ENCODE measurements around the gene SLC25A2. TPM values are rescaled to one million over a fixed set of nuclear protein-coding genes. Genes with fewer than 3 reads are reported as not detected.
"Not testable (repeated sequence)": the region's sequence is repeated elsewhere in the genome, so short reads cannot be mapped to it uniquely, and the experiment has no call there.

Gene SLC25A2
- total and polyA plus RNA-seq, 2 experiments from 2014 or later = not detected

DNA sequence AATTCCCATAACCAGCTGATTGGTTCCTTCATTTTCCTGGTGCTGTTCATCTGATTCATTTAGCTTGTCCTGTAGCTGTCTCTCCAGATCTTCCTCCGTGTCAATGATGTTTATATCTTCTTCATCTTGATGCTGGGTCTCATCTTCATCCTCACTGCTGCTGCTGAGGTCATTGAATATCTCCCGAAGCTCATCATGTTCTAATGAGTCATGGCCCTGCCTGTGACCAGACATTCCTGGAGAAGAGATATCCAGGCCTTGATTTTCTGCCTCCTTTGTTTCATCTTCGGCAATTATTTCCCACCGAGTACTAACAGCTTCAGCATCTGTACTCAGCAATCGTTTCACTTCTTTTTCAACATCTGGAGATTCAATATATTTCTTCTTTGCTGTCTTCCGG lies 15.4 kb upstream of the SLC25A2 start:
- Histone ChIP-seq H3K79me2 (ENCODE audit: insufficient read depth) (peaks cover 59% of the 10 kb centered on the region), H3K9ac (no peak overlapping the region), H3K9me3 (ENCODE audit: low read depth) (peaks cover 7% of the 10 kb centered on the region), H3F3A (ENCODE audit: insufficient read depth) (peaks cover 31% of the 10 kb centered on the region), H3K4me2 (ENCODE audit: unreplicated experiment) (peak overlapping the region; percentile 95), H3K36me3 (ENCODE audit: low read depth) (peaks cover 54% of the 10 kb centered on the region), H3K27ac (no peak overlapping the region), H3K9me2 (ENCODE audit: insufficient read depth) (no peaks in the 10 kb centered on the region), H3K4me3 (peak overlapping the region; percentile 78), H3K4me1 (ENCODE audit: insufficient read depth) (no peaks in the 10 kb centered on the region), H3K27me3 (replicated peaks; ENCODE audit: insufficient read depth) (no peaks in the 10 kb centered on the region), H4K20me1 (ENCODE audit: insufficient read depth) (peaks cover 8% of the 10 kb centered on the region; the same call in 1 of the 2 replicates), H2AFZ (no peak overlapping the region)
- WGBS, 2 experiments (ENCODE audit: low coverage in 1 of 2, low lambda C conversion rate in 2 of 2, missing lambda C conversion rate in 2 of 2) = 94 to 97% methylated on average over 6 of the region's 6 CpGs
- DNase-seq = peak; percentile 18
- in situ Hi-C loops (cut with MboI) = no loop called here
- TF ChIP-seq EZH2phosphoT487 (IDR thresholded peaks at IDR 0.05; ENCODE audit: insufficient read depth, low read depth) (no peak), EZH2 (IDR thresholded peaks at IDR 0.05; ENCODE audit: insufficient read depth, poor library complexity, severe bottlenecking) (no peak)

DNA sequence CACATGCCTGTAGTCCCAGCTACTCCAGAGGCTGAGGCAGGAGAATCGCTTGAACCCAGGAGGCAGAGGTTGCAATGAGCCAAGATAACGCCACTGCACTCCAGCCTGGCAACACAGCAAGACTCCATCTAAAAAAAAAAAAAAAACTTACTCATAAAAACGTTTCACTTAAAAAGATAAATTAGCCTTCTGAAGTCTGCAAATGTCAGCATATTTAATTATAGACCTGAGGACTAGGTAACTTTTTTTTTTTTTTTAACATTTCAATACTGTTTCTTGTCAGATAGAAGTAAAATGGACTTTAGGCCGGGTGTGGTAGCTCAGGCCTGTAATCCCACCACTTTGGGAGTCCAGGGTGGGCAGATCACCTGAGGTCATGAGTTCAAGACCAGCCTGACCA lies 13.1 kb upstream of the SLC25A2 start:
- H2AFZ ChIP-seq; DNase-seq; H3K27ac ChIP-seq; H3K4me2 ChIP-seq (ENCODE audit: unreplicated experiment); H3K9me2 ChIP-seq (ENCODE audit: insufficient read depth); H3K27me3 ChIP-seq (replicated peaks; ENCODE audit: insufficient read depth); H3K4me1 ChIP-seq (ENCODE audit: insufficient read depth); H4K20me1 ChIP-seq (ENCODE audit: insufficient read depth); in situ Hi-C loops (cut with MboI); H3K9me3 ChIP-seq (ENCODE audit: low read depth); H3K4me3 ChIP-seq; H3K9ac ChIP-seq: not testable (repeated sequence)
- H3F3A ChIP-seq (ENCODE audit: insufficient read depth) = peaks cover 31% of the 10 kb centered on the region
- H3K36me3 ChIP-seq (ENCODE audit: low read depth) = peaks cover 61% of the 10 kb centered on the region
- H3K79me2 ChIP-seq (ENCODE audit: insufficient read depth) = peaks cover 81% of the 10 kb centered on the region
- 86 to 91% methylated on average over 4 of the region's 4 CpGs for WGBS, 2 experiments (ENCODE audit: low coverage in 1 of 2, low lambda C conversion rate in 2 of 2, missing lambda C conversion rate in 2 of 2)

DNA sequence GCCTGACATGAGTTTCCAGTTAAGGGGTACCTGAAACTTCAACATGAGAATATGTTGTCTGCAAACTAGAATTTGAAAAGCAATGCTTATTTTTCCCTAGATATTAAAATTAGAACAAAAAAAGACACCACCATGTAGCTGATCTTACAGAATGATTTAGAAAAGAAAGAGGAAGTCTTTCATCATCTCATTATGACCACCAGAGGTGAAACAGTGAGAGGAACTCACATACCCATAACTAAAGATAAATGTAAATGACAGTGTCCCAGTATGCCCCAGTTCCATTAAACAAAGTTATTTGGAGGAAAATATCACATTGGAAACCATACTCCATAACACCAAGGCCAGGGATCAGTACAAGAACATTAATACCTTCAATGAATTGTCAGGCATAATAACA lies 9.9 kb upstream of the SLC25A2 start:
- in situ Hi-C loops (cut with MboI) = no loop called here
- peaks cover 6% of the 10 kb centered on the region for H3K9me3 ChIP-seq (ENCODE audit: low read depth)
- no peak overlapping the region for H3K27ac ChIP-seq
- no peaks in the 10 kb centered on the region for H3K4me1 ChIP-seq (ENCODE audit: insufficient read depth)
- no peaks in the 10 kb centered on the region for H4K20me1 ChIP-seq (ENCODE audit: insufficient read depth)
- H3K36me3 ChIP-seq (ENCODE audit: low read depth) = peaks cover 51% of the 10 kb centered on the region
- H3K79me2 ChIP-seq (ENCODE audit: insufficient read depth) = peaks cover 96% of the 10 kb centered on the region
- no peak for DNase-seq
- H3K9ac ChIP-seq = no peak overlapping the region
- H3K4me3 ChIP-seq = no peak overlapping the region
- H3K9me2 ChIP-seq (ENCODE audit: insufficient read depth) = no peaks in the 10 kb centered on the region
- TF ChIP-seq EZH2 (IDR thresholded peaks at IDR 0.05; ENCODE audit: insufficient read depth, poor library complexity, severe bottlenecking) = no peak
- TF ChIP-seq EZH2phosphoT487 (IDR thresholded peaks at IDR 0.05; ENCODE audit: insufficient read depth, low read depth) = no peak
- H3F3A ChIP-seq (ENCODE audit: insufficient read depth) = peaks cover 12% of the 10 kb centered on the region; the same call in 1 of the 2 replicates
- no peak overlapping the region for H2AFZ ChIP-seq
- H3K4me2 ChIP-seq (ENCODE audit: unreplicated experiment) = no peak overlapping the region
- H3K27me3 ChIP-seq (replicated peaks; ENCODE audit: insufficient read depth) = no peaks in the 10 kb centered on the region

DNA sequence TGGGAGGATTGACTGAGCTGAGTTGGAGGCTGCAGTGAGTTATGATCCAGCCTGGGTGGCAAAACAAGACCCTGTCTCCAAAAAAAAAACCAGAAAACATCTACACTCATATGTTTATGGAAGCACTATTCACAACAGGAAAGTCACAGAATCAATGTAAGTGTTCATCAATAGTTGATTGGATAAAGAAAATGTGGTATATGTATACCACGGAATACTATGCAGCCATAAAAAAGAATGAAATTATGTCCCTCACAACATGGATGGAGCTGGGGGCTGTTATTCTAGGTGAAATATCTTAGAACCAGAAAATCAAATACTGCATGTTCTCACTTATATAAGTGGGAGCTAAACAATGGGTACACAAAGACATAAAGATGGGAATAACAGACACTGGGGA lies 2.8 kb upstream of the SLC25A2 start:
- Histone ChIP-seq H3K79me2 (ENCODE audit: insufficient read depth) (peaks cover 43% of the 10 kb centered on the region), H3K9me2 (ENCODE audit: insufficient read depth) (no peaks in the 10 kb centered on the region), H3K9me3 (ENCODE audit: low read depth) (no peaks in the 10 kb centered on the region), H3K27me3 (replicated peaks; ENCODE audit: insufficient read depth) (no peaks in the 10 kb centered on the region), H3K4me3 (no peak overlapping the region), H3K27ac (no peak overlapping the region), H3K36me3 (ENCODE audit: low read depth) (no peaks in the 10 kb centered on the region), H2AFZ (no peak overlapping the region), H3K4me2 (ENCODE audit: unreplicated experiment) (no peak overlapping the region), H4K20me1 (ENCODE audit: insufficient read depth) (no peaks in the 10 kb centered on the region), H3K4me1 (ENCODE audit: insufficient read depth) (no peaks in the 10 kb centered on the region), H3K9ac (no peak overlapping the region), H3F3A (ENCODE audit: insufficient read depth) (no peaks in the 10 kb centered on the region)
- WGBS, 2 experiments (ENCODE audit: low coverage in 1 of 2, low lambda C conversion rate in 2 of 2, missing lambda C conversion rate in 2 of 2) = 97 to 100% methylated on average over 1 of the region's 1 CpG
- in situ Hi-C loops (cut with MboI) = no loop called here
- TF ChIP-seq EZH2 (IDR thresholded peaks at IDR 0.05; ENCODE audit: insufficient read depth, poor library complexity, severe bottlenecking) (no peak), EZH2phosphoT487 (IDR thresholded peaks at IDR 0.05; ENCODE audit: insufficient read depth, low read depth) (no peak)
- no peak for DNase-seq

DNA sequence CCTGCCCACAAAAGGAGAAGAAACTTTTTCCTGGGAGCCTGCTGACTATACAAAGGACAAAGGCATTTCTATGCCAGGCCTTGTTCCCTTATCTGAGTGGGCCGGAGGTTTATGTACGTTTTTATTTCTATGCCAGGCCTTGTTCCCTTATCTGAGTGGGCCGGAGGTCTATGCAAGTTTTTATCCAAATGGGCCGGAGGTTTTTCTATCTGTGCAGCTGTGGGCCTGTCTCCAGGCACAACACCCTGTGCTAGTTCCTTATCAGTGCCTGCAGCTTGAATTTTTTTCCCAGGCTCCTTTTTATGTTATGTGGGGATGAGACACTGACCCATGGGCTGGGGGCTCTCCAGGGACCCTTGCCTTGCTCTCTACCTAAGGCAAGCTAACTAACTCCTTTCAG lies 5.5 kb downstream of the SLC25A2 start:
- Histone ChIP-seq H3K9me2 (ENCODE audit: insufficient read depth) (no peaks in the 10 kb centered on the region), H3K4me1 (ENCODE audit: insufficient read depth) (no peaks in the 10 kb centered on the region), H3K79me2 (ENCODE audit: insufficient read depth) (peaks cover 16% of the 10 kb centered on the region; the same call in 1 of the 2 replicates), H3K27me3 (replicated peaks; ENCODE audit: insufficient read depth) (no peaks in the 10 kb centered on the region), H3K4me2 (ENCODE audit: unreplicated experiment) (no peak overlapping the region), H3K4me3 (no peak overlapping the region), H2AFZ (no peak overlapping the region), H4K20me1 (ENCODE audit: insufficient read depth) (no peaks in the 10 kb centered on the region), H3F3A (ENCODE audit: insufficient read depth) (no peaks in the 10 kb centered on the region), H3K9ac (no peak overlapping the region), H3K36me3 (ENCODE audit: low read depth) (no peaks in the 10 kb centered on the region), H3K27ac (no peak overlapping the region), H3K9me3 (ENCODE audit: low read depth) (no peaks in the 10 kb centered on the region)
- DNase-seq = no peak
- TF ChIP-seq EZH2phosphoT487 (IDR thresholded peaks at IDR 0.05; ENCODE audit: insufficient read depth, low read depth) = no peak
- no peak for TF ChIP-seq EZH2 (IDR thresholded peaks at IDR 0.05; ENCODE audit: insufficient read depth, poor library complexity, severe bottlenecking)
- in situ Hi-C loops (cut with MboI) = no loop called here
- 85 to 95% methylated on average over 4 of the region's 4 CpGs for WGBS, 2 experiments (ENCODE audit: low coverage in 1 of 2, low lambda C conversion rate in 2 of 2, missing lambda C conversion rate in 2 of 2)

Measured in GM23248 (cell line).